Stimulated activated CD4-positive, alpha-beta T cell treated with anti-CD3 and anti-CD28 coated beads, Interleukin-4, amount 100 ng/mL, for 24 hours (primary cell): ENCODE data around the gene HCAR3.
"Not testable (repeated sequence)": the region's sequence is repeated elsewhere in the genome, so short reads cannot be mapped to it uniquely, and the experiment has no call there.

Experiments
- DNase-seq: peaks from one replicate; pipeline ENCODE4 v3.0.0-alpha.2; 2020

Gene HCAR3

GRCh38 chr12:122716658-122717057 is at the start of gene HCAR3:
Gene HCAR3, minus strand, starts transcription at chr12:122716811. Its CDS starts 74 bp downstream, at chr12:122716737.
- DNase-seq = not testable (repeated sequence)

GRCh38 chr12:122757568-122757967 is 41.0 kb upstream of the HCAR3 start:
- no peak for DNase-seq

- DNase-seq = no peak
Measured at GRCh38 chr12:122754790-122755189, 38.2 kb upstream of the HCAR3 start.

- DNase-seq = no peak
Measured at GRCh38 chr12:122753319-122753650, 36.7 kb upstream of the HCAR3 start.

GRCh38 chr12:122752464-122753318 is 36.1 kb upstream of the HCAR3 start, which contains the start of gene DENR:
Gene DENR, plus strand, starts transcription at chr12:122752824. Its CDS starts 878 bp downstream, at chr12:122753702.
- peak; percentile 100 for DNase-seq

GRCh38 chr12:122750781-122751515 is 34.3 kb upstream of the HCAR3 start:
- DNase-seq = not testable (repeated sequence)

GRCh38 chr12:122749569-122750332 is 33.1 kb upstream of the HCAR3 start:
- no peak for DNase-seq

GRCh38 chr12:122747224-122748135 is 30.9 kb upstream of the HCAR3 start:
- DNase-seq = no peak

GRCh38 chr12:122743895-122744525 is 27.4 kb upstream of the HCAR3 start:
- DNase-seq = no peak

GRCh38 chr12:122740351-122740750 is 23.7 kb upstream of the HCAR3 start:
- DNase-seq = no peak

- DNase-seq = no peak
Measured at GRCh38 chr12:122738571-122738970, 22.0 kb upstream of the HCAR3 start.

GRCh38 chr12:122732611-122733010 is 16.0 kb upstream of the HCAR3 start:
- no peak for DNase-seq

- DNase-seq = peak; percentile 24
Measured at GRCh38 chr12:122732170-122732569, 15.6 kb upstream of the HCAR3 start.

- DNase-seq = peak; percentile 50
Measured at GRCh38 chr12:122730215-122731014, 13.8 kb upstream of the HCAR3 start, which contains the start of gene HCAR1. Gene HCAR1, minus strand, starts transcription at chr12:122730844. Its CDS starts 505 bp downstream, at chr12:122730339.

GRCh38 chr12:122729583-122730214 is 13.1 kb upstream of the HCAR3 start:
- DNase-seq = no peak

GRCh38 chr12:122726080-122726558 is 9.5 kb upstream of the HCAR3 start:
- DNase-seq = peak; percentile 25

- DNase-seq = no peak
Measured at GRCh38 chr12:122725452-122726079, 9.0 kb upstream of the HCAR3 start.

- no peak for DNase-seq
Measured at GRCh38 chr12:122724641-122725243, 8.1 kb upstream of the HCAR3 start.

GRCh38 chr12:122722387-122722786 is 5.8 kb upstream of the HCAR3 start:
- DNase-seq = no peak
